CD4-positive, alpha-beta memory T cell (primary cell): Measurements from ENCODE around the gene B4GALT2. TPM values are rescaled to one million over a fixed set of nuclear protein-coding genes. Genes with fewer than 3 reads are reported as not detected.

Source experiments
- CTCF ChIA-PET: fragments of 350-600 bp; sonication (Branson Sonifier 250); formaldehyde crosslinking; loops from one replicate; lab custom pipeline; 2021; ENCODE audit warnings: inconsistent platforms; ENCODE audit not compliant: partially characterized antibody; lab: Charles Lee
- POLR2A ChIA-PET: fragments of 350-600 bp; sonication (Branson Sonifier 250); formaldehyde crosslinking; loops from one replicate; lab custom pipeline; 2021; ENCODE audit not compliant: partially characterized antibody; lab: Charles Lee
- DNase-seq, 5 donors: peaks; one replicate each; pipeline versions ENCODE4 v3.0.0 to v3.0.0-alpha.2; 2020 to 2022; ENCODE audit warnings: mixed read lengths in 1 of 5
- H3K27ac ChIP-seq: one replicate; pipeline ENCODE4 v1.7.0; 2013; ENCODE audit warnings: low read depth, low read length
- H3K27me3 ChIP-seq: 2 replicates; pipeline ENCODE4 v1.7.0; 2013; ENCODE audit warnings: mild to moderate bottlenecking, low read length, moderate library complexity; ENCODE audit not compliant: insufficient read depth
- H3K36me3 ChIP-seq: 2 replicates; pipeline ENCODE4 v1.7.0; 2013; ENCODE audit warnings: mild to moderate bottlenecking, low read length, moderate library complexity; ENCODE audit not compliant: insufficient read depth
- H3K4me1 ChIP-seq: 2 replicates; pipeline ENCODE4 v1.7.0; 2013; ENCODE audit warnings: mild to moderate bottlenecking, low read length, moderate library complexity; ENCODE audit not compliant: insufficient read depth
- H3K4me3 ChIP-seq, 2 donors: one replicate each; pipeline ENCODE4 v1.7.0; 2013; ENCODE audit warnings: low read length in 2 of 2, mild to moderate bottlenecking in 1 of 2
- H3K9me3 ChIP-seq, 2 donors: one replicate each; pipeline ENCODE4 v1.7.0; 2013; ENCODE audit warnings: low read length in 2 of 2, control low read depth in 1 of 2; ENCODE audit not compliant: control insufficient read depth in 1 of 2
- H3K27ac Mint-ChIP-seq, 7 donors: one replicate each; pipeline ENCODE4 v1.8.0; 2020 to 2021; ENCODE audit warnings: mixed read lengths in 7 of 7, mild to moderate bottlenecking in 6 of 7, inconsistent platforms in 3 of 7, moderate library complexity in 3 of 7
- H3K27me3 Mint-ChIP-seq, 2 donors: one replicate each; pipeline ENCODE4 v1.8.0; 2020 to 2021; ENCODE audit warnings: mixed read lengths in 2 of 2
- H3K36me3 Mint-ChIP-seq, 2 donors: one replicate each; pipeline ENCODE4 v1.8.0; 2020 to 2021; ENCODE audit warnings: mixed read lengths in 2 of 2, inconsistent platforms in 1 of 2, mild to moderate bottlenecking in 1 of 2
- H3K4me1 Mint-ChIP-seq, 4 donors: one replicate each; pipeline ENCODE4 v1.8.0; 2020 to 2021; ENCODE audit warnings: mixed read lengths in 4 of 4, mild to moderate bottlenecking in 1 of 4
- H3K4me3 Mint-ChIP-seq, 8 donors: one replicate each; pipeline ENCODE4 v1.8.0; 2020 to 2021; ENCODE audit warnings: mixed read lengths in 8 of 8, mild to moderate bottlenecking in 7 of 8, moderate library complexity in 6 of 8, inconsistent platforms in 3 of 8
- H3K9me3 Mint-ChIP-seq, 8 donors: one replicate each; pipeline ENCODE4 v1.8.0; 2020 to 2021; ENCODE audit warnings: mixed read lengths in 8 of 8, mild to moderate bottlenecking in 5 of 8, inconsistent platforms in 3 of 8, moderate library complexity in 1 of 8
- intact Hi-C: fragments of 100-400 bp; cut with micrococcal nuclease; formaldehyde crosslinking; loops from one replicate; pipeline ENCODE4 v1.15.1; 2023
- polyA plus RNA-seq, 2 donors: library from polyadenylated mRNA; unstranded; fragments of 300-500 nt; fragmentation: Illumina TruSeq; gene quantifications; one replicate each; pipeline ENCODE4 v1.2.3, GENCODE V29; 2021
- total RNA-seq, 2 experiments: library from RNA; stranded (reverse); gene quantifications; one replicate each; pipeline ENCODE4 v1.2.3, GENCODE V29; 2021

Gene B4GALT2
- total and polyA plus RNA-seq, 4 experiments from 2014 or later, result 0.26 to 2.1 (median 1.0) TPM

DNA sequence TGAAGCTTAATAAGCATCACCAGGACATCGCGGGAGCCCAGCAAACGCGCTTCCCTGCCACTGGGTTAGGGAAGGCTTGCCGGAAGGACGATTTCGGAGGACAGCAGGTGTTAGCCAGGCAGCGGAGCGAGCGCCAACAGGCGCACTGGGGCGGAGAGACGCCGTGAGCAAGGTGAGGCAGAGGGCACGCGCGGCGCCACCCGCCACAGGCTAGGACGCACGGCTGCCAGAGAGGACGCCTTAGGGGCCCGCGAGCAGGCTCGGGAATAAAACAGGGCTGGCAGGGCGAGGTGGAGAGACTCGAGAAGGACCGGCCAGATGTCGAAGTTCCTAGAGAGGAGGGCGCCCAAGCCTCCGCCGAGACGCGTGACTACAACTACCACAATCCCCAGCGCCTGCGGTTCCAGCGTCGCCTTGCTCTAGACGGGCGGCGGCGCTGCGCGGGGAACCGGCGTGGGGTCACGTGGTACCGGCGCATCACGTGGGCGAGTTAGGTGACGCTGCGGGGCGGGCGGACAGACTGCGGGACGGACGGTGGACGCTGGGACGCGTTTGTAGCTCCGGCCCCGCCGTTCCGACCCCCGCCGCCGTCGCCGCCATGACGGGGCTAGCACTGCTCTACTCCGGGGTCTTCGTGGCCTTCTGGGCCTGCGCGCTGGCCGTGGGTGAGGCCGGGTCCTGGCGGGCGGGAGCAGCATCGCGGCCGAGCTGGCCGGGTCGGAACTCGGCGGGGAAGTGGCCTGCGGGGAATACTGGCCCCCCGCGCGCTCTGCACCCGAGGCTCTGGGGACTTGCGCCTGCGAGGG is 4.4 kb upstream of the B4GALT2 start, which contains the start of gene ATP6V0B:
Gene ATP6V0B (plus strand): TSS at position 518 of the 806 bp plus-strand sequence. CDS start 81 bp downstream, at position 599.
- H3K36me3 Mint-ChIP-seq, result peaks cover 24 to 53% of the 10 kb centered on the region in 2 donors
- ChIA-PET CTCF (interaction anchor here (1.1 to 1.8 kb wide), 4 partner anchors 15 to 32 kb away, joined by 4 to 8 read pairs (median 6); no protein-coding TSS in a partner anchor), POLR2A (interaction anchor here (0.9 to 5.7 kb wide), 11 partner anchors 11 to 802 kb away, joined by 3 to 44 read pairs (median 5); partner anchors contain the start of genes CCDC24, CFAP57, EBNA1BP2 and IPO13)
- peak within 1 kb of the TSS; percentile 91 to 98 (median 93) for H3K4me3 Mint-ChIP-seq
- H3K27me3 Mint-ChIP-seq, result no peaks in the 10 kb centered on the region
- H3K4me1 Mint-ChIP-seq, result peaks cover 42 to 73% (median 58%) of the 10 kb centered on the region in 4 donors
- peaks cover 0 to under 1% (median 0%) of the 10 kb centered on the region in 8 donors for H3K9me3 Mint-ChIP-seq
- H3K27me3 ChIP-seq, result no peaks in the 10 kb centered on the region
- peaks cover 29% of the 10 kb centered on the region for H3K36me3 ChIP-seq
- peak within 1 kb of the TSS; percentile 83 for H3K27ac ChIP-seq
- intact Hi-C loops, result loop anchor here (1.0 kb wide), 3 partner anchors 17 to 56 kb away; partner anchors contain the start of genes CCDC24 and IPO13
- peak; percentile 86 to 93 (median 89) for DNase-seq
- H3K4me3 ChIP-seq, result peak within 1 kb of the TSS; percentile 90 to 96
- peak within 1 kb of the TSS; percentile 95 to 98 (median 96) for H3K27ac Mint-ChIP-seq
- H3K4me1 ChIP-seq, result peaks cover 52% of the 10 kb centered on the region
- no peaks in the 10 kb centered on the region for H3K9me3 ChIP-seq

DNA sequence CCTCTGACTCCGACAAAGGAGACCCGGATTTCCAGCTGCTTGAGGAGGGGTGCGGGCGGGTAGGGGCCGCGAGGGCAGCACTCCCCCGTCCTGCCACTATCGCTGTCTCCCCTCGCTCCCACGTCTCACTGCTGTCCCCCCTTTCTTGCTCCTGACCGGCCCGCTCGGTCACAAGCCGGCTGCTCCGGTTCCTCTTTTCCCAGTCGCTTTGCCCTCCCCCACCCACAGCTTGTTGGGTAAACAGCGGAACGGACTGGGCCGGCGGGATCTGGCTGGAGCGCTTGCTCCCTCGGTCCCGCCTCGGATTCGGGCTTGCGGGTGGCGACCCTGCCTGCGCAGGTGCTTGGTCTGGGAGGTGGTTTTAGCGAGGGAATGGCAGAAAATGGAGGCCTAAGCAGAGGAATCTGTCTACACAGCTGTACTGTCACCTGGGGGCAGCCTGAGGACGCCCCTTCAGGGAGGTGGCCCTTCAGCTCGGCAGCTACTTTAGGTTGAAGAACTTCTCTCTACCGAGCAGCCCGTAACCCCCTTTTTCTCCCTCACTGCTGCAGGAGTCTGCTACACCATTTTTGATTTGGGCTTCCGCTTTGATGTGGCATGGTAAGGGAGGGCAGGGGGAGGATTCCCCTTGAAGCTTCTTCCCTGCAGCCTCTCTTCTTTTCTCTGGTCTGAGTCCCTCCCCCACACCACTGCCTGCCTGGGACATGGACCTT is 3.6 kb upstream of the B4GALT2 start:
- Mint-ChIP-seq H3K36me3 (peaks cover 24 to 52% of the 10 kb centered on the region in 2 donors), H3K4me1 (peaks cover 40 to 73% (median 55%) of the 10 kb centered on the region in 4 donors), H3K27me3 (no peaks in the 10 kb centered on the region), H3K9me3 (no peaks in the 10 kb centered on the region), H3K27ac (peak overlapping the region; percentile 87 to 98 (median 95)), H3K4me3 (peak overlapping the region; percentile 90 to 98 (median 93))
- DNase-seq, result peak; percentile 48 to 70 (median 50)
- ChIA-PET CTCF (interaction anchor here (1.1 to 1.8 kb wide), 4 partner anchors 15 to 31 kb away, joined by 4 to 8 read pairs (median 6); no protein-coding TSS in a partner anchor), POLR2A (interaction anchor here (0.9 to 5.7 kb wide), 10 partner anchors 11 to 803 kb away, joined by 3 to 44 read pairs (median 6); partner anchors contain the start of genes CCDC24, CFAP57, EBNA1BP2 and IPO13)
- peaks cover 54% of the 10 kb centered on the region for H3K4me1 ChIP-seq
- H3K27me3 ChIP-seq, result no peaks in the 10 kb centered on the region
- H3K9me3 ChIP-seq, result no peaks in the 10 kb centered on the region
- intact Hi-C loops, result loop anchor here (1.0 kb wide), 1 partner anchor 16 kb away; the partner anchor contains the start of gene CCDC24
- H3K36me3 ChIP-seq, result peaks cover 29% of the 10 kb centered on the region
- peak overlapping the region; percentile 83 for H3K27ac ChIP-seq
- peak overlapping the region; percentile 90 to 96 for H3K4me3 ChIP-seq

DNA sequence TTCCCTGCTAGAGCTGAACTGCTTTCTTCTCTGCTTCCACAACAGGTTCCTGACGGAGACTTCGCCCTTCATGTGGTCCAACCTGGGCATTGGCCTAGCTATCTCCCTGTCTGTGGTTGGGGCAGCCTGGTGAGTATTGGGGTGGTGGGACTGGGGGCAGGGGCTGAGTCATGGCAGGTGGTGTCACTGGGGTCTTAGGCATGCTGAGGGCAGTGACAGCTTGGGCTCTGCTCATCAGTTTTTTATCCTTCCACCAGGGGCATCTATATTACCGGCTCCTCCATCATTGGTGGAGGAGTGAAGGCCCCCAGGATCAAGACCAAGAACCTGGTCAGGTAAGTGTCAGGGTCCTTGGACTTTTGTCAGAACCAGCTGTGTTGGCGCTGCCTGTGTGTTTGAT is 3.0 kb upstream of the B4GALT2 start:
- Mint-ChIP-seq H3K9me3 (no peaks in the 10 kb centered on the region), H3K4me3 (peak overlapping the region; percentile 90 to 98 (median 93)), H3K4me1 (peaks cover 38 to 71% (median 54%) of the 10 kb centered on the region in 4 donors), H3K27ac (peak overlapping the region; percentile 87 to 98 (median 95)), H3K27me3 (no peaks in the 10 kb centered on the region), H3K36me3 (peaks cover 24 to 52% of the 10 kb centered on the region in 2 donors)
- intact Hi-C loops, result no loop called here
- Histone ChIP-seq H3K4me1 (peaks cover 48% of the 10 kb centered on the region), H3K4me3 (peak overlapping the region in 1 of 2 donors; percentile 96), H3K27ac (peak overlapping the region; percentile 83), H3K9me3 (no peaks in the 10 kb centered on the region), H3K36me3 (peaks cover 29% of the 10 kb centered on the region), H3K27me3 (no peaks in the 10 kb centered on the region)
- CTCF ChIA-PET, result interaction anchor here (1.1 to 1.8 kb wide), 3 partner anchors 29 to 30 kb away, joined by 4 to 7 read pairs (median 5); no protein-coding TSS in a partner anchor
- DNase-seq, result no peak
- POLR2A ChIA-PET, result interaction anchor here (1.0 to 5.7 kb wide), 6 partner anchors 13 to 656 kb away, joined by 4 to 44 read pairs (median 8); partner anchors contain the start of genes CCDC24, IPO13 and ST3GAL3

DNA sequence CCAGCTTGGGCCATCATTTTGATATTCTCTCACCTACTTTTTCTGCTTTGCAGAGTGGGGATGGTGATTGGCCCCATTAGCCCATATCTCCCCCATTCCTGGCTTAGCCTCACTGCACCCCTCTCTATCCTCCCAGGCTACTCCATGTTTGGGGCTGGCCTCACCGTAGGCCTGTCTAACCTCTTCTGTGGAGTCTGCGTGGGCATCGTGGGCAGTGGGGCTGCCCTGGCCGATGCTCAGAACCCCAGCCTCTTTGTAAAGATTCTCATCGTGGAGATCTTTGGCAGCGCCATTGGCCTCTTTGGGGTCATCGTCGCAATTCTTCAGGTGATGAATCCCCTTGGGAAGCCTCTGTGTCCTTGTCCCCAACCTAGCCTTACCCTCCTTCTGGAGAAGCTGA is 2.1 kb upstream of the B4GALT2 start:
- Mint-ChIP-seq H3K4me3 (peak overlapping the region; percentile 22 to 98 (median 70)), H3K36me3 (peaks cover 24 to 52% of the 10 kb centered on the region in 2 donors), H3K4me1 (peaks cover 37 to 68% (median 53%) of the 10 kb centered on the region in 4 donors), H3K27ac (peak overlapping the region in 2 of 7 donors; percentile 70 to 96), H3K27me3 (no peaks in the 10 kb centered on the region), H3K9me3 (no peaks in the 10 kb centered on the region)
- DNase-seq, result no peak
- peaks cover 29% of the 10 kb centered on the region for H3K36me3 ChIP-seq
- ChIA-PET POLR2A (interaction anchor here (1.1 to 3.0 kb wide), 3 partner anchors 12 to 54 kb away, joined by 4 to 11 read pairs (median 6); no protein-coding TSS in a partner anchor), CTCF (no interaction called here)
- peaks cover 48% of the 10 kb centered on the region for H3K4me1 ChIP-seq
- H3K27me3 ChIP-seq, result no peaks in the 10 kb centered on the region
- intact Hi-C loops, result no loop called here
- H3K27ac ChIP-seq, result no peak overlapping the region
- H3K4me3 ChIP-seq, result no peak overlapping the region
- H3K9me3 ChIP-seq, result no peaks in the 10 kb centered on the region

DNA sequence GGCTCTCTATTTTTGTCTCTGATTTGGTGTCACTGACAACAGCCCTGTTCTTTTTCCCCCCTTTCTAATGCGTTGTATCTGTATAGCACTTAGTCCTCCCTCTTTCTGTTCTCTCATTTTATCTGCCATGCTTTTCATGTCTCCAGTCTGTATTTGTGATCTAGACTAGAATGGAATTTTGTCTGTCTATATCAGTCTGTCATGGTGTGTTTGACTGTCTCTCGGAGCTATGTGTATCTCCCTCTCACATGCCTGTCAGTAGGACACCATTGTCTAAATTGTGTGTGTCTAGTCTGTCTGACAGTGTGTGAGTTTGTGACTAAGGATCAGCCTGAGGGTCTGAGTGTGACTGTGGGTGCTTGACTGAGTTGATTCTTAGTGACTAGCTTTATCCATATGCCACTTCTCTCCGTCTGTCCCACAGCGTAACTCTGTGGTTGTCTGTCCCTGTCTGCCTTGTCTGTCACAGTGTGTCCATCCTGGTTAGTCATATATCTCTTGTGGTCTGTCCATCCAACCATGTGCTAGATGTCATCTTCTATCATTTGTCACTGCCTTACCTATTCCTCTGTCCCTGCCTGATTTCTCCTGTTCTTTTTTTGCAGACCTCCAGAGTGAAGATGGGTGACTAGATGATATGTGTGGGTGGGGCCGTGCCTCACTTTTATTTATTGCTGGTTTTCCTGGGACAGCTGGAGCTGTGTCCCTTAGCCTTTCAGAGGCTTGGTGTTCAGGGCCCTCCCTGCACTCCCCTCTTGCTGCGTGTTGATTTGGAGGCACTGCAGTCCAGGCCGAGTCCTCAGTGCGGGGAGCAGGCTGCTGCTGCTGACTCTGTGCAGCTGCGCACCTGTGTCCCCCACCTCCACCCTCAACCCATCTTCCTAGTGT is 1.4 kb upstream of the B4GALT2 start:
- H3K9me3 Mint-ChIP-seq, result no peaks in the 10 kb centered on the region
- no peak for DNase-seq
- intact Hi-C loops, result no loop called here

DNA sequence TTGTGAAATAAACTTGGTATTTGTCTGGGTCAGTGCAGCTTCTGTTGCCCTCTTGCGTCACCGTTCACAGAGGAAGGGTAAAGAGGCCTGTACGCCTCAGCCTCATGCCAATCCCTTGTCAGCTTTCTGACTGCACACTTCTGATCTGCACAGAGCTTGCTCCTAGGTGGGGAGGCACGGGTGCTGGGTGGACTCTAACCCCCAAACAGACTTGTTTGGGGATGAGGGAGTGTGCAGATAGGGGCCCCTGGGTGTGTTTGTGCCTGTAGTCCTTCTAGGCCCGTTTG is 803 bp upstream of the B4GALT2 start:
- H3K27ac ChIP-seq, result no peak overlapping the region
- H3K4me3 ChIP-seq, result no peak overlapping the region
- DNase-seq, result no peak
- POLR2A ChIA-PET, result interaction anchor here (1.0 kb wide), 1 partner anchor 9 kb away, joined by 3 read pairs; no protein-coding TSS in a partner anchor
- no peaks in the 10 kb centered on the region for H3K9me3 ChIP-seq
- no peaks in the 10 kb centered on the region for H3K27me3 Mint-ChIP-seq
- H3K4me1 ChIP-seq, result peaks cover 48% of the 10 kb centered on the region
- H3K9me3 Mint-ChIP-seq, result no peaks in the 10 kb centered on the region
- CTCF ChIA-PET, result no interaction called here
- H3K36me3 ChIP-seq, result peaks cover 23% of the 10 kb centered on the region
- peak overlapping the region; percentile 58 to 98 (median 82) for H3K4me3 Mint-ChIP-seq
- H3K36me3 Mint-ChIP-seq, result peaks cover 21 to 47% of the 10 kb centered on the region in 2 donors
- H3K4me1 Mint-ChIP-seq, result peaks cover 40 to 66% (median 51%) of the 10 kb centered on the region in 4 donors
- H3K27me3 ChIP-seq, result no peaks in the 10 kb centered on the region
- peak overlapping the region in 6 of 7 donors; percentile 62 to 96 (median 71) for H3K27ac Mint-ChIP-seq
- intact Hi-C loops, result no loop called here

More for the DNA sequence above, 1.4 kb upstream of the B4GALT2 start:
- peaks cover 39 to 68% (median 51%) of the 10 kb centered on the region in 4 donors for H3K4me1 Mint-ChIP-seq
- H3K4me1 ChIP-seq, result peaks cover 48% of the 10 kb centered on the region
- no peak overlapping the region for H3K27ac ChIP-seq
- no peaks in the 10 kb centered on the region for H3K9me3 ChIP-seq
- H3K36me3 Mint-ChIP-seq, result peaks cover 24 to 50% of the 10 kb centered on the region in 2 donors
- H3K4me3 Mint-ChIP-seq, result peak overlapping the region; percentile 5 to 98 (median 76)
- H3K27me3 ChIP-seq, result no peaks in the 10 kb centered on the region
- CTCF ChIA-PET, result no interaction called here
- peak overlapping the region in 4 of 7 donors; percentile 0 to 96 (median 31) for H3K27ac Mint-ChIP-seq
- H3K27me3 Mint-ChIP-seq, result no peaks in the 10 kb centered on the region
- peaks cover 25% of the 10 kb centered on the region for H3K36me3 ChIP-seq
- POLR2A ChIA-PET, result interaction anchor here (1.0 to 3.0 kb wide), 3 partner anchors 10 to 15 kb away, joined by 3 to 11 read pairs (median 4); no protein-coding TSS in a partner anchor
- H3K4me3 ChIP-seq, result no peak overlapping the region
